GM18508 (cell line): ENCODE measurements around the gene ESF1.
"Not testable (repeated sequence)": the region's sequence is repeated elsewhere in the genome, so short reads cannot be mapped to it uniquely, and the experiment has no call there.

Experiments
- ATAC-seq: cut with Tn5 transposase; IDR thresholded peaks from one replicate; pipeline ENCODE4 v1.9.1; 2021; ENCODE audit warnings: moderate number of reproducible peaks; ENCODE audit not compliant: insufficient read depth, unreplicated experiment

The ESF1 gene

DNA sequence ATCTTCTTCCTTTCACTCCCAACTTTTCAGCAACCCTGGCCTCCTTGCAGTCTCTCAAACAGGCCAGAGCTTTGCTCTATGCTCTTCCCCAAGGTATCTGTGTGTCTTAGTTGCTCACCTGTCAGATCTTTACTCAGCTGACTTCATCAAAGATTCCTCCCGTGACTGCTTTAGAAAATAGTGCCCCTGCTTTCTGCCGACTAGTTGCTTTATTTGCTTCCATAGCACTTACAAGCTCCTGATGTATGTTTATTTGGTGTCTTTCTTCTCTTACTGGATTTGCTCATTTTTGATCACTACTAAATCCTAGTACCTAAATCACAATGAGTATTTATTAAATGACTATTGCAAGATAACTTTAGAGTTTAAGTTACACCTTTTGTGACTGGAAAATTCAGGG is 6.0 kb upstream of the ESF1 start:
- ATAC-seq = no peak

DNA sequence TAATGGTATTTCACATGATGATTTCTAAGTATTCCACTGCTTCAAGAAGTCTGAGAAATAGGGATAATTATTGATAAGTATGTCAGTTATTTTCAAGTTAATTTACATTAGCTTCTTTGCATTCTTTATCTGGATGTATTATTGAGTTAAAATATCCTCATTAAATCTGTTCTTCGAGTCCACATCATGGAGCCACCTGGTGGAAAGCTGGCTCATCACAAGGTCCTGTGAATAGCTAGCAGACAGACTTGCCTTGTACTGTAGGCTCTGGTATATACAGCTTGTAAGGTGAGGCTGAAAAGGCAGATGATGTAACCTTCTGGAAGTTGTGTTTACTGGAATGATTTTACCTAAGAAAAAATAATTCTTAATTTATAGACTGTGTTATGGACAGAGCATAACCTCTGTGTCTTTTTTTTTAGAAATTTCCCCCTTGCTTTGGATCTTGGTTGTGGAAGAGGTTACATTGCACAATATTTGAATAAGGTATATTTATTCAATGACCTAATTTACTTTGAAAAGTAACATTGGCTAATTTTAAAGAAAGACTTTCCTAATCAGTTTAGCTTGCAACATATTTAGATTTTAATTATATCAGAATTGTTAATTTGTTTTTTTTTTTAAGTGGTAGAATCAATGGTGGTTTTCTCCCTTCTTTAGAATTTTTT is 3.6 kb upstream of the ESF1 start:
- no peak for ATAC-seq

DNA sequence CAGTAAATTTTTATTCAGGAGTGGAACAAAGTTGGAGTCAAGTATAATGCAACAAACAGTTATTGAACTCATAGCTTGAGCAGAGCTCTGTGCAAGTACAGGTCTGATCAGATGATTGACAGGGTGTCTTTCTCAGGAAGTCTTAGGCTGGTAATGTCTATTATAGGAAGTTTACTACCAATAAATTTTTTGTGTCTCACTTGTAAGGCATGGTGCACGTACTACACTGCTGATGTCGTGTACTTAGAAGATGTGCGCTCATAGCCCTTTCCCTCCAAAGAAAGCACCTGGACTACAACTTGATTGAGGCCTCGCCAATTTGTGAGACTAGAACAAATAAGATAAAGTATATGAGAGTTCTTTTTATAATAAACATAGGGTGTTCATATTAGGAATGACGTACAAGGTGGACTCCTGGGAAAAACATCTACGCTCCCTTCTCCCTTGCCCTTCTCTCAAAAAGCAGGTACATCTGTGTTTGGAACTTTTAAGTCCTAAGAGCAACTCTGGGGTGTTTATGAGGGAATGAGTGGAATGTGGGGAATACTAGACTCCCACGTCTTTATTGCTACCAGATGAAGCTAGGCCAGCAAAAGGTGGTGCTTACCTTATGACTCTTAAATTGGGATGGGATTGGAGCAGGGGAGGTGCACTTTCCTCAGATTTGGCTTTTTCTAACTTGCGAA is 1.6 kb upstream of the ESF1 start:
- ATAC-seq = no peak

DNA sequence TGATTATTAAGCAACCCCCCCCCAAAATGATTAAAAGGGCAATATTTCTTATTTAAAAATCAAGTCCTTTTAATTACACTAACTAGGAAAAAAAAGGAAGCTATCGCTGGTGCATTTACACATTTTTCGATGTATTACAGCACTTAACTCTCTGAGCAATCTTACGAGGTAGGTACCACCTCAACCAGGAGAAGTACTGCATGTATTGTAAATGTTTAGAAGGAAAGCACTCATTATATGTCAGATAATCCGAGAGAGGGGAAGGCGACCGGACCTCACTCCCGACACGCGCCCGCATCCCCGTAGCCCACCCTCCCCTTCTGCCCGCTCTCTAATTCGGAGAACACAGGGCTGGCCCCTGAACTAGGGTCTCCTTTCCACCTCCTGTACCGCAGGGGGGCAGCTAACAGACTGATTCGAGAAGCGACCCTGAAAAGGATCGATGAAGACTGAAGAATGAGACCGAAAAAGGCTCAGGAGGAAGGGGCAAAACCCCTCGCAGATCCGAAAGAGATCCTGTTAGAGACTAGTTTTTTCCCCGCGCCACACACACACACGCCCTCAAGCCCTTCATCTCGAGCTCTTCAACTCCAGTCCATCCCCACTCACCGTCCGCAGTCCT is 337 bp downstream of the ESF1 start:
- ATAC-seq = peak; percentile 2

DNA sequence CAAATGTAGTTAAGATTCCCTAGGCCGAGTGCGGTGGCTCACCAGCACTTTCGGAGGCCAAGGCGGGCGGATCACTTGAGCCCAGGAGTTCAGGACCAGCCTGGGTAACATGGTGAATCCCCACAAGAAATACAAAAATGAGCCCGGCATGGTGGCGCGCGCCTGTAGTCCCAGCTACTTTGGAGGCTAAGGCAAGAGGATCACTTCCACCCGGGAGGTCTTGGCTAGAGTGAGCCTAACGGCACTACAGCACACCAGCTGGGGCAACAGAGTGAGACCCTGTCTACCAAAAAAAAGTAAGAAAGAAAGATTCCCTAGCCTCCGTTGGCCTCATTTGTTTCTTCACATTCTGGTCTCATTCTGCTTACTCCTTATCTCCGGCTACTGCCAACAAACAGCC is 1.2 kb downstream of the ESF1 start:
- ATAC-seq = no peak

DNA sequence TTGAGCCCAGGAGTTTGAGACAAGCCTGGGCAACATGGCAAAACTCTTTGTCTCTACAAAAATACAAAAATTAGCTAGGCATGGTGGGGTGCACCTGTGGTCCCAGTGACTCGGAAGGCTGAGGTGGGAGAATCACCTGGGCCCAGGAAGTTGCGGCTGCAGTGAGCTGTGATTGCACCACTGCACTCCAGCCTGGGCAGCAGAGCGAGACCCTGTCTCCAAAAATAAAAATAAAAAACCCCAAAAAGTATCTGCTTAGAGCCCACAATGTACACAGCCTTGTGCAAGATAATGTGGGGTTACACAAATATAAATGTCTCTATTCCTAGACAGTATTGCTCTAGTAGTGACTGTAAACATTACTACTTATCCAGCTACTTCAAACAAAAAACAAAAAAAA is 5.9 kb downstream of the ESF1 start:
- no peak for ATAC-seq

DNA sequence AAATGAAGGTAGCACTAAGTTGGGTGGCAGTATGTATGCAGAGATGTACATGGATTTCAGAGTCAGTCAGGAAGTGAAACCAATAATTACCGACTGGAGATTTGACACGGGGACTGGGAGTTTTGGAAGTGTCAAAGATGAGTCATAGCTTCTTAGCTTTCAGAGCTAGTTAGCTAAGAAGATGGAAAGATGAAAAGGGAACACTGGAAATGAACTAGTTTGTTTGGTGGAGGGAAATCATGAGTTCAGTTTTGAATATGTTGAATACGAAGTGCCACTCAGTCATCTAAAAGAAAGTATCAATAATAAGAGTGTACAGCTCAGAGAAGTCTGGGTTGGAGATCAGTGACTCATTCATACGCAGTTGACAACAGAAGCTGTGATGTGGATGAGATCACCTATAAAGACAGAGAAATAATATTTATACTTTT is 7.5 kb downstream of the ESF1 start:
- no peak for ATAC-seq

DNA sequence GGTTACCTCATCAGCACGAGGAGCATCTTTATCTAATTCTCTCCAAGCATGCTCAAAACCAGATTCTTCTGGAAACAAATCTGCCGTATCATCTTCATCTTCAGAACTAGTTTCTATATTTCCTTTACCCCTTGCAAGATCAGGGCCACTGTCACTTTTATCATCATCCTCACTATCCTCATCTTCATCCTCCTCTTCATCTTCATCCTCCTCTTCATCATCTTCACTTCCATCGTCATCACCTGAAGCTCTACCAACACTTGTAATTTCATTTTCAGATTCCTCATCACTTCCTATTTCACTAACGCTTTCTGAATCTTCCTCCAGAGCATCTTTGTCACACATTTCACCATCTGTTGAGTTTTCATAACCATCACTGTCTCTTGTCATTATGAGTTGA is 8.9 kb downstream of the ESF1 start:
- ATAC-seq = no peak

DNA sequence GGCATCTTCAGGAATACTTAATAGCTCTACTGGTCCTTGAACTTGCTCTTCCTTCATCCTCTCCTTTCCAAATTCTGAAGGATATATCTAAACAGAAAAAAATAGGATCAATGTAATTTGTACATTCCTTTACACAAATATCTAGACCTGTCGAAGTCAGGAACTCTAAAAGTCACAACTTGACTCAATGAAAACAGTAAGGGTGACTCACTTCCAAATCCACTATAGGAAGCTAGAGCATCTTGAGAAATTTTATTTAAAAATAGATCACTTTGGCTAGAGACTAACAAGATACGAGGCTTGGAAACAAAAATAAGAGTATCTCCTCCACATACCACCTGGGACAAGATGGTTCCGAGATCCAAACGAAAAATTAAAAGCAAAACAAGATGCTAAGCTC is 12.2 kb downstream of the ESF1 start:
- no peak for ATAC-seq

DNA sequence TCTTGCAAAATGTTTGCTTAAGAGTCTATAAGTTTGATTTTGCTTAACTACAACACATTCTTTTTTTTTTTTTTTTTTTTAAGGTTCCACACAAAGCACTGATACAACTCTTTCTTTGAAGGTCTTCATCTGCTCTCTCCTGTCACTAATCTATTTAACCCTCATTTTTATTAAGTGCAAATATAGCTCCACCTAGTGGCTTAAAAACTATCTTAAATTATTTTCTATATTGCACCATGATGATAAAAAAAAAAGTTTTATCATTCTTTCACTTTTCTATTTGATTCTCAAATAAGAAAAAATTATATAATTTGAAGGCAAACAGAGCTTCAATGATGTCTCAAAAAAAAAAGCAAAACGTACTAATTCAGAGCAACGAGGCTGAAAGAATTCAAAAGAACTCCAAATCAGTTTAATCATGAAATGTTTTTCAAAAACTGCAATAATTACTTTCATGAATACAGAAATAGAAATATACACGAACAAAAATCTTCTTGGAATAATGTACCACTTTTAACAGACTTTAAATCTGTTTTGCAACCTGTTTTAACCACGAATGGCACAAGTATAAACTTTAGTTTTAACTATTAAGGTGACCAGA is 12.8 kb downstream of the ESF1 start:
- no peak for ATAC-seq

DNA sequence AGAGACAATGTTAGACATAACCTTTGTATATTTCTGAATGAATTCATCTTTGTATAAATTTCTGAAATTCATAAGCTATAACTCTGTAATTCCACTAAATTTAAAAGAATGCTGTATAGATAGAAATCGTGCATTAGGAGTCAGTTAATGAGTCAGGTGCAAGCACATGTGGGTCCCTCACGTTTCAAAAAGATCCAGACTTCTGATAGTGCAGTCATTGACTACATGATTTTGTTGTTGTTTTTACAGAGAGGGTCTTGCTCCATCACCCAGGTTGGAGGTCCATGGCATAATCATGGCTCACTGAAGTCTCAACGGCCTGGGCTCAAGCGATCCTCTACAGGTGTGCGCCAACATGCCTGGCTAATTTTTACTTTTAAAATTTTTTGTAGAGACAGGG is 14.6 kb downstream of the ESF1 start:
- no peak for ATAC-seq

DNA sequence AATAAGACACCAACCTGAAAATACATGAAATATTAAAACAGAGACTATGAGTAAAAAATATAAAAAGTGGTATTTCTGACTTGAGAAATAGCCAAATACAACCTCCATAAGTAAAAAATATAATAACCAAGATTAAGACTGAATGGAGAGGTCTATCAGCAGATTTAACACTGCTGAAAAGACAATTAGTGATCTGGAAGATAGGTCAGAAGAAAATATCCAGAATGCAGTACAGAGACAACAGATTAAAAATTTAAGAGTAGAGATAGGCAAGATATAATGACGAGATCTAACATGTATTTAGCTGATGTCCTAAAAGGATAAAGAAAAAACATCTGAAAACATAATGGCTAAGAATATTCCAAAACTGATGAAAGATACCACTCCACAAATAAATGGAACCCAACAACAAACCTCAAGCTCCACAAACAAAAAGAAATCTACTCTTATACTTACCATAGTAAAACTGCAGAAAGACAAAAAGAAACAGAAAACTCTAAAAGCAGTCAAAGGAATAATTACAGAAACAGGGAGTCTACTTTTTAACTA is 18.8 kb downstream of the ESF1 start:
- ATAC-seq = no peak

DNA sequence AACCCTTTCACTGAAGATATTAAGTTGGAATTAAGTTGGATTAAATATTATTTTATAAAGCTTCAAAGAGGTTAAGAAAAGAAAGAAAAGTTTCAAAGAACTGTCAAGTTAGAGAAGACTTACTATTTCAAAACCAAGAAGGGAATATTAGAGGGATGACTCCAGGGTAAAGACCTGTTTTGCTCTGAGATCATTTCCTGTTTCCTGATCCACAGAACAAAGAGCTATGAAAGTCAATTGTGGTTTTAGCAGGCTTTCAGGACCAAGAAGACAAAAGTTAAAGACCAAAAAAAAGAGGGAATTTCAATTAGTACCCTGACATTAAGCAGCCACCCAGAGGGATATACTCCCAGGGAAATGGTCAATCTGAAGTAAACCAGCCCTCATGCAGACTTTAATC is 19.4 kb downstream of the ESF1 start:
- no peak for ATAC-seq

DNA sequence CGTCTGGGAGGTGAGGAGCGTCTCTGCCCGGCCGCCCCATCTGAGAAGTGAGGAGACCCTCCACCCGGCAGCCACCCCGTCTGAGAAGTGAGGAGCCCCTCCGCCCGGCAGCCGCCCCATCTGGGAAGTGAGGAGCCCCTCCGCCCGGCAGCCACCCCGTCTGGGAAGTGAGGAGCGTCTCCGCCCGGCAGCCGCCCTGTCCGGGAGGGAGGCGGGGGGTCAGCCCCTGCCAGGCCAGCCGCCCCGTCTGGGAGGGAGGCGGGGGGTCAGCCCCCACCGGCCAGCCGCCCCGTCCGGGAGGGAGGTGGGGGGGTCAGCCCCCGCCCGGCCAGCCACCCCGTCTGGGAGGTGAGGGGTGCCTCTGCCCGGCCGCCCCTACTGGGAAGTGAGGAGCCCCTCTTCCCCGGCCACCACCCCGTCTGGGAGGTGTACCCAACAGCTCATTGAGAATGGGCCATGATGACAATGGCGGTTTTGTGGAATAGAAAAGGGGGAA is 24.2 kb downstream of the ESF1 start:
- ATAC-seq = not testable (repeated sequence)

DNA sequence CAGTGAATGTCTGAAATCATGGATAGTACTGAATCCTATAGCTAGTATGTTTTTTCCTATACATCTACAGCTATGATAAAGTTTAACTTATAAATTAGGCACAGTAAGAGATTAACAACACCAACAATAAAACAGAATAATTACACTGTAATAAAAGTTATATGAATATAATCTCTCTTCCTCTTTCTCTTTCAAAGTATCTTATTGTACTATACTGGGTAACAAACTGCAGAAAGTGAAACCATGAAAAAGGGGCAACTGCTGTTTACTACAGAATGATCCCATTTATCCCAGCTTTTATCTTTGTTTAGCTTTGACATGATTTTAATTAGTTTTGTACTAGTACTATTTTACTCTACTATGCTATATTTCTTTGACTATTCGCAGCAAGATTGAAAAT is 25.8 kb downstream of the ESF1 start:
- ATAC-seq = no peak

DNA sequence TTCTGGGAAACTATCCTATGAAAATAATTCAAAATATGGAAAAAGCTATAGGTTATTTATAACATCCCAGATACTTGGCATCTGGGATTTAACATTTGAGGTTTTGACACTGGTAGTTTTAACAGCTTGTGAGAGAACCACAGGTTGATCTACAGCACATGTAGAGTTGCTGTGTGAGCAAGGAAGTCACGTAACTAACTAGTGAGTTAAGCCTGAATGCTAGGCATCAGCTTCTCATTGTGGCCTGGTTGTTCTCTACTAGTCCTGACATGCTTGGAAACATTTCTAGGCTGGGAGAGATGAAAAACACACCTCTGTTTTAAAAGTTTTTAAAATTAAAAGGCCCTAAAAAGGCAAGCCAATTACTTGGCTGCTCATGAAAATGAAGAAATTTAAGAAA is 28.2 kb downstream of the ESF1 start:
- no peak for ATAC-seq

DNA sequence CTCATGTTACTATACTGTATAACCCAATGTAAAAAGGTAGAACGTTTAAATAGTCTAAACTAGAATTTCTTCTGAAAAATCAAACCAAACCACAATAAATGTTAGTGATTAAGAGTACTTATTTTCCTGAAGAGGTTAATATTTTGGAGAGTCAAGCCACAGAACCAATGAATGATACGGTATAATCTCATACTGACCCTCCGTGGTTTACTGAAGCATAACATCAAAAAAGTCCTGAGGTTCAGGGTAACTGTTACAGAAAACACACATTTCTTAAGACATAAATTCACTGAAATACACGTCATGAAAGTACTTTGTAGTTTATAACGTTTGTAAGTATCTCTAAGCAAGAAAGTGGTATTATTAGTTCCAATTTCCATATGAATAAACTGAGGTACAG is 28.9 kb downstream of the ESF1 start:
- no peak for ATAC-seq

DNA sequence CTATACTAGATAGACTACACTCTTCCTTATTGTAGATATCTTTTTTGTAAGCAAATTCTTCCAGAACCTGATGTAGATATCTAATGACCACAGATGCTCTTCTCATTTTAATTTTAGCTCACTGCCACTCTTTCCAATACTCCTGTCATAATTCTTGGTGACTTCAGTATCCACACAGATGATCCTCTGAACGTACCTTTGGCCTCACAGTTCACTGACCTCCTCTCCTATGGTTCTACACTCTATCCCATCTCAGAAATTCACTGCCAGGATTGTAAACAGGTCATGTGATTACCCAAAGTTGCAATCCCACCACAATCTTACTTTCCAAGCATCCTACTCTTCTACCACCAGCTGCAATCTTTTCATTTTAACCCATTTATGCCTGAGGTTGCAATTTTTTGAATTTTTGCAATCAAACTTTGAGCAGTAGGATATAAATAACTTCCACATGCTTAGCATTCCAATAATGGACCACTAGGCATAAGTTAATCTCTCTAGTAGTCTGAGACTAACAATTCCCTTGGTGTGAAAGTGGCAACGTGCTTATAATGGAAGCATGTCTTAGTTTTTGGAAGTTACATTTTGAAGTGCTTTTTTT is 31.2 kb downstream of the ESF1 start:
- no peak for ATAC-seq

DNA sequence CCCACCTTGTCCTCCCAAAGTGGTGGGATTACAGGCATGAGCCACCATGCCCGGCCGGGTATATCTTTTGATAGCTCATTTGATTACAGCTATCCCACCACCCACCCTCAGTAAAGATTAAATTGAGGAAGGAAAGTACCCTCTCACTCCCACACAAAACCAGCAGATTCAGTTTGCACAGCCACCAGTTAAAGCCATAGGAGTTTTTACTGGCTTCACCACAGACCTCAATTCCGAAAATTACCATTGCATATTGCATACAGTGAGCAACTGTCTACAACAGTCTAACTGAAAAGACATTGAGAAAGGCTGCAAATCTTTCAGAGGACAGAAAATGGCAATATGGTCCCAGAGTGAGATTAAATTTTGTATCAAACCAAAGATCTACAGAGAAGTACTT is 34.9 kb downstream of the ESF1 start:
- ATAC-seq = no peak

DNA sequence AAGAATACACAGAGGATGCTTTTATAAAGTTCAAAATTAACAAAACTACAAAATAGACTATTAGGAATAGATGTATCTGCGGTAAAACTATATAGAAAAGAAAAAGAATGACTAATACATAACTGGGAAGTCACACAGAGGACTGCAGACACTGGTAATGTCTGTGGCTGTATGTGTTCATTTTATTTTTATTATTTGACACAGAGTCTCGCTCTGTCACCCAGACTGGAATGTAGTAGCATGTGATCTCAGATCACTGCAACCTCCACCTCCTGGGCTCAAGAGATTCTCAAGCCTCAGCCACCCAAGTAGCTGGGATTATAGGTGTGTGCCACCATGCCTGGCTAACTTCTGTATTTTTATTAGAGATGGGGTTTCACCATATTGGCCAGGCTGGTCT is 38.9 kb downstream of the ESF1 start:
- no peak for ATAC-seq

DNA sequence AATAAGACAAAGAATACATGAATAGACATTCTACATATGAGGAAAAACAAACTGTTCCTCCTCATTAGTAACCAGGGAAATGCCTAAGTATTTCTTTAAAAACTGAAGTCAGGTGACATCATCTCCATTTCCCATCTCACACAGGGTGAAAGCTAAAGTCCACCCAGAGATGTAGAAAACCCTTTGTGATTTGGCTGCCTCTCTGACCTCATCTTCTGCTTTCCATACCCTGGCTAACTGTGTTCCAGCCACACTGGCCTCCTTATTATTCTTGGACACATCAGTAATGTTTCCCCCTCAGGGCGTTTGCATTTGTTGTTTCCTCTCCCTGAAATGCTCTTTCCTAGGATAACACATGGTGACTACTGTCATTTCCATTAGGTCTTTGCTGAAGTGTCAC is 40.4 kb downstream of the ESF1 start:
- no peak for ATAC-seq
